GM21576 (cell line): ENCODE measurements around the gene DCLK1.
"Not testable (repeated sequence)": the region's sequence is repeated elsewhere in the genome, so short reads cannot be mapped to it uniquely, and the experiment has no call there.

ENCODE experiments used
- ATAC-seq: cut with Tn5 transposase; IDR thresholded peaks from one replicate; pipeline ENCODE4 v1.9.1; 2021; ENCODE audit warnings: mild to moderate bottlenecking, moderate library complexity; ENCODE audit not compliant: unreplicated experiment

Gene DCLK1

GRCh38 chr13:36132376-36132775, 1.2 kb upstream of the DCLK1 start:
- ATAC-seq = no peak

GRCh38 chr13:36131931-36132297, 732 bp upstream of the DCLK1 start:
- ATAC-seq = no peak

- ATAC-seq = no peak
These were observed 495 bp downstream of the DCLK1 start for GRCh38 chr13:36130552-36131221.

- ATAC-seq = no peak
These were observed 1.0 kb downstream of the DCLK1 start for GRCh38 chr13:36130193-36130551.

GRCh38 chr13:36129539-36129938, 1.6 kb downstream of the DCLK1 start:
- ATAC-seq = no peak

GRCh38 chr13:36126491-36126890, 4.7 kb downstream of the DCLK1 start:
- no peak for ATAC-seq

GRCh38 chr13:36125841-36126240, 5.3 kb downstream of the DCLK1 start:
- no peak for ATAC-seq

DNA sequence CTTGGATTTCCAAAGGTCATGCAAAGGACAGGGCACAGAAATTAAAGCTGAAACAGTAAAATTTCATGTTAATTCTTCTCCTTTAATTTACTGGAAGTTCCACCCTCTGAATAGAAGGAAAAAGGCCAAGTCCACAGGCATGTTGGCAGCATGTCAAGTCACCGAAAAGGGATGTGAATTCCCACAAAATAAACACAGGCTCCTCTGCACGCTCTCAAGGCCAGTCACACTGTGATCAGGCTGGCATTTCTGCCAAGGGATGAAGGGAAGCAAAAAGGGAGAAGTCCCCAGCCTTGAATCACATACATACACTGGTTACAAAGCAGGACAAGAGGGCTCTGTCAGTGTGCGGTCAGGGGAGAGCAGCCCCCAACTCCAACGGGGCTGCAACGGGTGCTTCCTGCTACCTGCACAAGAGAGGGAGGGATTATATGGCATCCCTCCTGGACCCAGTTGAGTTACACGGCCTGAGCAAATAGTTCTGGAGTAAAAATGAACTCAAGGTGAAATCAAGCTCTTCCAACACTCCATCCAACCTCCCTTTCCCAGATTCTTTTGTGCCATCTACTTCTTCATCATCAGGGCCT, 6.9 kb downstream of the DCLK1 start:
- ATAC-seq = no peak

GRCh38 chr13:36115306-36115705, 15.9 kb downstream of the DCLK1 start:
- ATAC-seq = no peak

DNA sequence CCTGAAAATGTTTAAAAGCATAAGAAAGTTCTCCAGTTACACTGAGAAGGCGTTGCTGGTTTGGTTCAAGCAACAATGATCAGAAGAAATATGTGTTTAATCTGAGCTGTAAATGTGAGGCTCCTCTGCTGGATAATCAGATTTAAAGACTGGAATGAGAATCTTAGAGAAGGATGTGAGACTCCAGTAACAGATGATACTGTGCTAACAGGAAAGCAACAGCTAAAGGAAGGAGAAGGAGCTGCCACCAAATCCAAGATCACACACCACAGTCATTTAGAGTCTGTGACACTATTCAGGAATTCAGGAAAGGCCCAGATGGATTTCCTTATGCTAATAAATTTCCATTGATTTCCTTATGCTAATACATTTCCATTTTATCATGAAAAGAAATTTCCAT, 16.9 kb downstream of the DCLK1 start:
- ATAC-seq = no peak

DNA sequence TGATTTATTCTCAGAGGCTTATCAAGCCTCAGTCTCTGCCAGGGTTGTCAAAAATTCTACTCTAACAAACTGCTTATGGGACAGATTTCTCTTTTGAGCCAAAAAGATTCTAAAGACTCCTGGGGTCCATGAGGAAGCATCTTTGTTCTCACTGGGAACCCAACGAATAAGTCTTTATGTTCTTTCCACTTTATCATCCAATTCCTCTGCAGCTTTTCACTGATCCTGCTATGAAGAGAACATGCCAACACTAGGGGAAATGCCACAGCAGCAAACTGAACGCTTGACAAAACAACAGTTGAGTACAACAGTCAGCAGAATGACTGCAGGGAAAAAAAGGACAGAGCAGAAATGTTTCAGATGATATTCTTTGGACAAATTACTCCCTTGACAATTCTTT, 22.2 kb downstream of the DCLK1 start:
- no peak for ATAC-seq

DNA sequence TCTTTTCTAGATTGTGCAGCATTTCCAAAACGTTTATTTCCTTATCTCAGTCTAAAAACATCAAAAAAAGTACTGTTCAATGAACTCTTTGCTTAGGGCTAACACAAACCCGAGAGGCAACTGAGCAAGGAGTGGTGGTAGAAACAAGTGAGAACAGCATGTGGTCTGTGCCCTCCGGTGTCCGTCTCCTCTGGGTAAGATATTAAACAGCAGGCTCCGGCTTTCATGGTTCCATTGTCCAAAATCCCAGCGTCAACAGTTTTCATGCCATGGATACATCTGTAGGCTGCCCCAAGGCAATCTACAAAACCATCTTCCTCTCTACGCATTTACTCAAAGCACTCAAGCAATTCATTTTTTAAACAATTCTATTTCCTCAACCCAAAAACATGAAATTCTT, 22.8 kb downstream of the DCLK1 start:
- no peak for ATAC-seq

GRCh38 chr13:36107521-36107920, 23.7 kb downstream of the DCLK1 start:
- ATAC-seq = no peak

DNA sequence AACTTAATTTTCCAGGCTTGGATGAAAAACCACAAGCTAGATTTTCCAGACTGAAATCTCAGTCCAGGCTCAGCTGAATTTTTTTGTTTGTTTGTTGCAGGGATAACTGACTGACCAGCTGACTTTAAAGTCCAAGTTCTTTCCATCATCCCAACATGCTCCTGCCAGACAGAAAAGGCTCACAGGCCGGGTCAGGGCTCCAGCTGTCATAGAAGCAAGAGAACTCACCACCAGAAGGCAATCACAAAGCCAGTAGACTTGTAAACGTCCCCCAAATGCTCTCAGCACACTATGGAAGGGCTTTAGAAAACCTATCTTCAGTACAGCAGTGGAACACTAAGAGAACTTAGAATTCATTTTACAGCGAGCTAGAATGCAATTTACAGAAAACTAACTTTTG, 25.5 kb downstream of the DCLK1 start:
- no peak for ATAC-seq

DNA sequence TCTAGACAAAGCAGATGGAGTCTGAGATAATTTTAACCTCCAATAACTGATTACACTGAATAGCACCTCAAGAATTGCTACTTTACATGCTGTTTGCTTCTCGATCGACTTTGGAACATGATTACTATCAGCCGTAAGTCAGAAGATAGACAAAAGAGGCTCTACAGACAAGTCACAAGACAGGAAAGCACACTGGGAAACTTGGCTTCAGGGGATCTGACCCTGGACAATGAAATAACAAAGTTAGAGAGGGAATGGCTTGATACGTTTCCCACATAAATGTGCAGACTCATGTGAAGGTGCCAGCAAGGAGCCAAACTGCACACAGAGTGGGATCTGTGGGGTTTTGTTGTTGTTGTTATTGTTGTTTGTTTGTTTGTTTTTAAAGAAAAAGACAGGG, 28.5 kb downstream of the DCLK1 start:
- ATAC-seq = no peak

- ATAC-seq = not testable (repeated sequence)
These were observed 29.3 kb downstream of the DCLK1 start for GRCh38 chr13:36101907-36102306.

DNA sequence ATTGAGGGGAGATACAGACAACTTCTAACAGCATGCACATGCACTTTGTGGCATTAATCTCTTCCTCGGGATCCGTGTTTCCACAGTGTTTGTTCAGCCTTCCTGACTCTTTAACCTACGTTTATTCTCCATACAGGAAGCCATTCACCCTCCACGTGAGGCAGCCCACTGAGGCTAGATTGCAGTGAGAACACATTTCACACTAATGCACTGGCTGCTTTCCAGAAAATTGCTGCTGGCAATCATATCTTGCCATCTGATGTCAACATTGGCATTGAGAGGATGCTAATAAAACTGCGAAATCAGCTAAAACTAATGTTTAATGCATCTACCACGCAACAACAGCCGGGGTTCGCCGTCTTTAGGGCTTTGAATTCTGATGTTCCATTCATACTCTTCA, 30.0 kb downstream of the DCLK1 start:
- no peak for ATAC-seq

DNA sequence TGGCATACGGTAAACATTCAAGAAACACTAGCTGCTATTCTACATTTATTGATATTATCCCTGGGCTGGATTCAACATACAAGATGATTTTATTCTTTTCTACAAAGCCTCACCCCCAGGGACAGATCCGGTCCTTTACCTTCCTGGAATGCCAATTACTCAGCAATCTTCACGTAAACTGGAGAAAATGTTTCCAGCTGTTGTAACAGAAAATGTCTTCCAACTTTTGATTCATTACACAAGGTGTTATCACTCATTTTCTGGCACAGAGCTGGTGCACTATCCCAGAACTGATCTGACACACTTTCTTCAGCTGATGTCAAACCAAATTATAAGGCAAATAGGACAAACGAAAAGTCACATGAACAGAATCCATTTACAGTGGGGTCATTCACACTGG, 33.1 kb downstream of the DCLK1 start:
- ATAC-seq = no peak

GRCh38 chr13:36096461-36097416, 34.4 kb downstream of the DCLK1 start:
- ATAC-seq = no peak

GRCh38 chr13:36094478-36094877, 36.7 kb downstream of the DCLK1 start:
- ATAC-seq = no peak

GRCh38 chr13:36090592-36090991, 40.6 kb downstream of the DCLK1 start:
- no peak for ATAC-seq

DNA sequence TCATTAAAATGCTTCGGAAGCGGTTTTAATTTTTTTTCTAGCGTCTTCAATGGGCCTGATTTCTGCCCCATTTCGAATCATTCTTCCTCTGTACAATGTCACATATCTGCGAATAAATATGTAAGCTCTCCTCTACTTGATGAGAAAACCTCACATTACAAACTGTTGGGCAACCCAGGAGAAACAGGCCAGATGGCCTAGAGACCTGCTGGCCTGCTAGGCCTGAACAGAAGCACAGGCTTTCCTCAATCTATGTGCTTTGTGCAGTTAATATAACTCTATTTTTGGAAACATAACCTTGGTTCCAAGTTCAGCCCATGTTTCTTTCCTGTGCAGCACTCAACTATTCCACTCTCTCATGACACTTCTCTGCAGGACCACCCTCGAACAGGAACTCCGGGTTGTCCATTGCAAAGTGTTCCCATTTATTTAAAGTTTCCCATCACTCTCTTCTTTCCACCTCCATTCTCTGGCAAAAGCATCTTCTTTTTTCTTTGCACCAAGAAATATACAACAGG, 42.0 kb downstream of the DCLK1 start:
- ATAC-seq = no peak
